Sciatic nerve (tissue), 2 donors: ENCODE measurements around the gene ABI3. TPM values are rescaled to one million over a fixed set of nuclear protein-coding genes. Genes with fewer than 3 reads are reported as not detected.

Experiments
- ATAC-seq: fragments of 200-7000 bp; cut with Tn5 transposase; one replicate; pipeline ENCODE4 v1.9.1; 2020; ENCODE audit warnings: mild to moderate bottlenecking, moderate library complexity
- DNase-seq: peaks from one replicate; pipeline ENCODE4 v3.0.0-alpha.2; 2020; ENCODE audit warnings: low spot score
- intact Hi-C: fragments of 100-400 bp; cut with DNase I; formaldehyde crosslinking; loops from one replicate; pipeline ENCODE4 v1.14.2; 2022
- total RNA-seq: library from RNA; stranded (reverse); fragmentation: NEBNext Ultra II Directional; extraction: Animal tissue kit (Norgen Biotek cat#: 25700); gene quantifications from one replicate; pipeline ENCODE4 v1.2.1, GENCODE V29; 2021
- donor health status: DM: no; HTN: no; CAD: no.
- donor health status: DM: no; HTN: no; CAD: no.

ABI3 gene
- total RNA-seq, 1 donor from 2014 or later = 8.5 TPM

DNA sequence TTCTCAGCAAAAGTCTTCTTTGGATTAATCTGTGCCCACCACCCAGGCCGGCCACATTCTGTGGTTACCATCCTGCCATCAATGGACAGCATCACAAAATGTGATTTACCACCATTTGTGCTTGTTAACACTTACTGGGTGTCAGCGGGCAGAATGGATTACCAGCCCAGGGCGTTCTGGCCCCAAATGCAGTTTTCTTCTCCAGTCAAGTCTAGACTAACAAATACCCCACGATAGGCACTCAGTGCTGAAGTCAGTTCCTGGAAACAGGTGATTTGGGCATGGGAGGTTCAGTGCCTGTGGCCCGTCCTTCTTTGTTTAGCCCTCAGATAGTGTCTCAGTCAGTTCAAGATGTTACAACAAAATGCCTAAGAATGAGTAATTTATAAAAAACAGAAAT lies 58.8 kb downstream of the ABI3 start:
- ATAC-seq (no peak), DNase-seq (no peak)
- intact Hi-C loops = no loop called here

Other genes with a start within 250 kb of the ABI3 start
- gene GIP, start 242.1 kb upstream of the ABI3 start, total RNA-seq = not detected
- gene IGF2BP1, start 213.3 kb upstream of the ABI3 start, total RNA-seq = not detected
- gene B4GALNT2, start 77.9 kb upstream of the ABI3 start, total RNA-seq = 0.13 TPM
- 1.3 TPM for gene GNGT2, start 133 bp upstream of the ABI3 start, total RNA-seq
- 6.2 TPM for gene PHOSPHO1, start 20.1 kb downstream of the ABI3 start, total RNA-seq
- gene ZNF652, start 151.5 kb downstream of the ABI3 start, total RNA-seq = 60.9 TPM
- 93.5 TPM for gene PHB1, start 204.2 kb downstream of the ABI3 start, total RNA-seq